ENCODE results near the gene IFNB1. TPM values are rescaled to one million over a fixed set of nuclear protein-coding genes. Genes with fewer than 3 reads are reported as not detected.

IFNB1 gene
- total RNA-seq, 1 donor from 2014 or later: not detected

Other genes with a start within 250 kb of the IFNB1 start
- gene HACD4, start 46.3 kb downstream of the IFNB1 start, total RNA-seq: 6.4 TPM
- gene IFNW1, start 63.9 kb upstream of the IFNB1 start, total RNA-seq: not detected
- not detected for gene IFNA21, start 88.7 kb upstream of the IFNB1 start, total RNA-seq
- not detected for gene IFNA4, start 109.6 kb upstream of the IFNB1 start, total RNA-seq
- not detected for gene IFNA7, start 124.3 kb upstream of the IFNB1 start, total RNA-seq
- not detected for gene IFNA10, start 129.2 kb upstream of the IFNB1 start, total RNA-seq
- not detected for gene IFNA16, start 139.4 kb upstream of the IFNB1 start, total RNA-seq
- not detected for gene IFNA17, start 150.3 kb upstream of the IFNB1 start, total RNA-seq
- not detected for gene IFNA14, start 162.1 kb upstream of the IFNB1 start, total RNA-seq
- gene IFNA5, start 227.4 kb upstream of the IFNB1 start, total RNA-seq: 0.36 TPM